ENCODE results near the gene TBR1.
A peak's percentile ranks its signal among the peaks of the same experiment; 100 is the strongest.

The TBR1 gene

GRCh38 chr2:161417438-161418274 is 1.6 kb downstream of the TBR1 start:
- H3K4me3 ChIP-seq (ENCODE audit: low read length in 2 of 2): no peak overlapping the region
- H3K27ac ChIP-seq (replicated peaks; ENCODE audit: low read length): no peak overlapping the region
- H3K9me3 ChIP-seq (replicated peaks in 1 of 2; ENCODE audit: control insufficient read depth in 2 of 2, insufficient read depth in 1 of 2, low read depth in 1 of 2, low read length in 2 of 2): no peaks in the 10 kb centered on the region
- no peak overlapping the region for H2BK15ac ChIP-seq (ENCODE audit: low read length)
- peaks cover 32 to 99% (median 94%) of the 10 kb centered on the region in 3 experiments for H3K27me3 ChIP-seq (ENCODE audit: control insufficient read depth in 3 of 3, insufficient read depth in 3 of 3, low read depth in 1 of 3, low read length in 3 of 3)
- no peak overlapping the region for H4K91ac ChIP-seq (ENCODE audit: low read depth, low read length, poor library complexity)
- H3K4ac ChIP-seq (ENCODE audit: low read length): no peak overlapping the region
- H3K4me1 ChIP-seq (ENCODE audit: control insufficient read depth in 2 of 2, insufficient read depth in 1 of 2, low read depth in 1 of 2, low read length in 2 of 2): peaks cover 6 to 14% of the 10 kb centered on the region in 2 donors
- H3K36me3 ChIP-seq (replicated peaks in 1 of 2; ENCODE audit: control insufficient read depth in 2 of 2, insufficient read depth in 2 of 2, low read length in 2 of 2): no peaks in the 10 kb centered on the region
- no peak overlapping the region for H3K18ac ChIP-seq (ENCODE audit: low read length)
- H2BK12ac ChIP-seq (ENCODE audit: low read length): no peak overlapping the region
- H2BK120ac ChIP-seq (ENCODE audit: low read depth, low read length): no peak overlapping the region
- H3K23ac ChIP-seq (ENCODE audit: low read depth, low read length, poor library complexity): no peak overlapping the region
- no peaks in the 10 kb centered on the region for H3K79me1 ChIP-seq (ENCODE audit: low read depth, low read length)
- H3K9ac ChIP-seq (ENCODE audit: low read depth, low read length, poor library complexity): no peak overlapping the region
- peak; percentile 18 for DNase-seq (ENCODE audit: low spot score)
- H3K14ac ChIP-seq (ENCODE audit: low read length): no peak overlapping the region
- H3K4me2 ChIP-seq (ENCODE audit: insufficient read depth, low read length, poor library complexity, severe bottlenecking): no peak overlapping the region
- H2AK5ac ChIP-seq (ENCODE audit: low read depth, low read length): no peak overlapping the region
- no peak overlapping the region for H4K8ac ChIP-seq (ENCODE audit: low read depth, low read length)
- H2BK5ac ChIP-seq (ENCODE audit: low read length): no peak overlapping the region
- no peak overlapping the region for H2AFZ ChIP-seq (ENCODE audit: low read length)
- WGBS, 2 donors (ENCODE audit: extremely low coverage in 2 of 2, insufficient read length in 2 of 2, insufficient replicate concordance in 1 of 2): no CpG with 5 or more reads among the region's 21 CpGs

GRCh38 chr2:161418275-161418714 is 2.2 kb downstream of the TBR1 start:
- Histone ChIP-seq H2BK5ac (ENCODE audit: low read length) (no peak overlapping the region), H3K4ac (ENCODE audit: low read length) (no peak overlapping the region), H3K9ac (ENCODE audit: low read depth, low read length, poor library complexity) (no peak overlapping the region), H3K4me1 (ENCODE audit: control insufficient read depth in 2 of 2, insufficient read depth in 1 of 2, low read depth in 1 of 2, low read length in 2 of 2) (peaks cover 6 to 15% of the 10 kb centered on the region in 2 donors), H2AFZ (ENCODE audit: low read length) (peak overlapping the region; percentile 91), H3K4me2 (ENCODE audit: insufficient read depth, low read length, poor library complexity, severe bottlenecking) (no peak overlapping the region), H4K91ac (ENCODE audit: low read depth, low read length, poor library complexity) (no peak overlapping the region), H3K79me1 (ENCODE audit: low read depth, low read length) (no peaks in the 10 kb centered on the region), H3K23ac (ENCODE audit: low read depth, low read length, poor library complexity) (no peak overlapping the region), H2BK12ac (ENCODE audit: low read length) (no peak overlapping the region), H4K8ac (ENCODE audit: low read depth, low read length) (no peak overlapping the region), H3K27ac (replicated peaks; ENCODE audit: low read length) (no peak overlapping the region), H2AK5ac (ENCODE audit: low read depth, low read length) (no peak overlapping the region), H2BK15ac (ENCODE audit: low read length) (no peak overlapping the region), H3K4me3 (ENCODE audit: low read length in 2 of 2) (no peak overlapping the region), H3K18ac (ENCODE audit: low read length) (no peak overlapping the region), H3K36me3 (replicated peaks in 1 of 2; ENCODE audit: control insufficient read depth in 2 of 2, insufficient read depth in 2 of 2, low read length in 2 of 2) (no peaks in the 10 kb centered on the region), H3K9me3 (replicated peaks in 1 of 2; ENCODE audit: control insufficient read depth in 2 of 2, insufficient read depth in 1 of 2, low read depth in 1 of 2, low read length in 2 of 2) (no peaks in the 10 kb centered on the region), H2BK120ac (ENCODE audit: low read depth, low read length) (no peak overlapping the region), H3K27me3 (ENCODE audit: control insufficient read depth in 3 of 3, insufficient read depth in 3 of 3, low read depth in 1 of 3, low read length in 3 of 3) (peaks cover 36 to 99% (median 96%) of the 10 kb centered on the region in 3 experiments), H3K14ac (ENCODE audit: low read length) (no peak overlapping the region)
- no peak for DNase-seq (ENCODE audit: low spot score)
- WGBS, 2 donors (ENCODE audit: extremely low coverage in 2 of 2, insufficient read length in 2 of 2, insufficient replicate concordance in 1 of 2): no CpG with 5 or more reads among the region's 15 CpGs

GRCh38 chr2:161418715-161419637 is 2.9 kb downstream of the TBR1 start:
- Histone ChIP-seq H4K91ac (ENCODE audit: low read depth, low read length, poor library complexity) (no peak overlapping the region), H3K36me3 (replicated peaks in 1 of 2; ENCODE audit: control insufficient read depth in 2 of 2, insufficient read depth in 2 of 2, low read length in 2 of 2) (no peaks in the 10 kb centered on the region), H3K14ac (ENCODE audit: low read length) (no peak overlapping the region), H3K4me2 (ENCODE audit: insufficient read depth, low read length, poor library complexity, severe bottlenecking) (peak overlapping the region; percentile 37), H3K4ac (ENCODE audit: low read length) (no peak overlapping the region), H3K23ac (ENCODE audit: low read depth, low read length, poor library complexity) (no peak overlapping the region), H2AFZ (ENCODE audit: low read length) (peak overlapping the region; percentile 91), H3K27ac (replicated peaks; ENCODE audit: low read length) (no peak overlapping the region), H3K18ac (ENCODE audit: low read length) (peak overlapping the region; percentile 38), H3K9me3 (replicated peaks in 1 of 2; ENCODE audit: control insufficient read depth in 2 of 2, insufficient read depth in 1 of 2, low read depth in 1 of 2, low read length in 2 of 2) (no peaks in the 10 kb centered on the region), H4K8ac (ENCODE audit: low read depth, low read length) (no peak overlapping the region), H3K4me1 (ENCODE audit: control insufficient read depth in 2 of 2, insufficient read depth in 1 of 2, low read depth in 1 of 2, low read length in 2 of 2) (peaks cover 4 to 17% of the 10 kb centered on the region in 2 donors), H2BK120ac (ENCODE audit: low read depth, low read length) (no peak overlapping the region), H2BK15ac (ENCODE audit: low read length) (no peak overlapping the region), H3K9ac (ENCODE audit: low read depth, low read length, poor library complexity) (no peak overlapping the region), H2BK5ac (ENCODE audit: low read length) (no peak overlapping the region), H3K4me3 (ENCODE audit: low read length in 2 of 2) (peak overlapping the region; percentile 18 to 67), H3K27me3 (ENCODE audit: control insufficient read depth in 3 of 3, insufficient read depth in 3 of 3, low read depth in 1 of 3, low read length in 3 of 3) (peaks cover 41 to 100% (median 96%) of the 10 kb centered on the region in 3 experiments), H2BK12ac (ENCODE audit: low read length) (no peak overlapping the region), H2AK5ac (ENCODE audit: low read depth, low read length) (no peak overlapping the region), H3K79me1 (ENCODE audit: low read depth, low read length) (no peaks in the 10 kb centered on the region)
- no CpG with 5 or more reads among the region's 49 CpGs for WGBS, 2 donors (ENCODE audit: extremely low coverage in 2 of 2, insufficient read length in 2 of 2, insufficient replicate concordance in 1 of 2)
- DNase-seq (ENCODE audit: low spot score): peak; percentile 59
